ENCODE results near the gene CD79B. TPM values are rescaled to one million over a fixed set of nuclear protein-coding genes. Genes with fewer than 3 reads are reported as not detected.

The CD79B gene
- total RNA-seq, 1 donor from 2014 or later, result not detected

DNA sequence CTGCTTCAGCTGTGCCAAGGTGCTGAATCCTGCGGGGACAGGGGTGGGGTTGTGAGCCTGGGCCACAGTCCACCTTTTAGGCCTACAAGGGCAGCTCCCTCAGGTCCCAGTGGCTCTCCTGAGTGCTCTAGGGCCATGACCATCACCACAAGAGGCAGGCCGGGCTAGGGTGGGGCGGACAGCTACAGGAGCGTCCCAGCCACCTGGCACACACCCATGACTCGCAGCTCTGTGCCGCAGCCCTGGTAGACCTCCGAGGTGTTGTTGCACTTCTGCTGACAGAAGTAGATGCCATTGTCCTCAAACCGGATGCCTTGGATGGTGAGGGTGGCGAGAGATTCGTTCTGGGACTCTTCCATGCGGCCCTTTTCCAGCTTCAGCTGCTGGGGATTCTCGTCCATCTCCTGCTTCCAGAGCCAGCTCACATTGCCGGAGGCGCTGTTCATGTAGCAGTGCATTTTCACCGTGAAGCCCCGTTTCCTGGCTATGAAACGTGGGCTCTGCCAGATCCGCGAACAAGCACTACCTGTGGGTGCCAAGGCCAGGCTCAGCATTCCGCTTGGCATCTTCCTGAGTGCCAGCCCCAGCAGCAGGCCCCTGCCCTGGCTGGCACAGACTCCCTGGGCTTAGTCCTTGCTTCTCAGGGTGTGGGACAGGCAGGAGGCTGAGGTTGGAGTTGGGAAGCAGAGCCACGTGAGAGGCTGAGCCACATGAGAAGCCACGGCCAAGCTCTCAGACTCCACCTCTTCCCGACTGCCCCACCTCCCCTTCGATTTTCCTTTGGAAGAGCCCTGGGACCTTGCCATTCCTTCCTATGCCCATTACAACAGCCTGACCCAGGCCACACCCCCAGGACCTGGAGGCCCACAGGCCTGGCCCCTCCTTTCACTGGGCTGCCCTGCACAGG lies 2.0 kb downstream of the CD79B start:
- H3K27ac ChIP-seq, result no peak overlapping the region
- H3K27me3 Mint-ChIP-seq (ENCODE audit: insufficient read depth, low read depth), result peaks cover 5% of the 10 kb centered on the region
- TF ChIP-seq, protein P1, sequence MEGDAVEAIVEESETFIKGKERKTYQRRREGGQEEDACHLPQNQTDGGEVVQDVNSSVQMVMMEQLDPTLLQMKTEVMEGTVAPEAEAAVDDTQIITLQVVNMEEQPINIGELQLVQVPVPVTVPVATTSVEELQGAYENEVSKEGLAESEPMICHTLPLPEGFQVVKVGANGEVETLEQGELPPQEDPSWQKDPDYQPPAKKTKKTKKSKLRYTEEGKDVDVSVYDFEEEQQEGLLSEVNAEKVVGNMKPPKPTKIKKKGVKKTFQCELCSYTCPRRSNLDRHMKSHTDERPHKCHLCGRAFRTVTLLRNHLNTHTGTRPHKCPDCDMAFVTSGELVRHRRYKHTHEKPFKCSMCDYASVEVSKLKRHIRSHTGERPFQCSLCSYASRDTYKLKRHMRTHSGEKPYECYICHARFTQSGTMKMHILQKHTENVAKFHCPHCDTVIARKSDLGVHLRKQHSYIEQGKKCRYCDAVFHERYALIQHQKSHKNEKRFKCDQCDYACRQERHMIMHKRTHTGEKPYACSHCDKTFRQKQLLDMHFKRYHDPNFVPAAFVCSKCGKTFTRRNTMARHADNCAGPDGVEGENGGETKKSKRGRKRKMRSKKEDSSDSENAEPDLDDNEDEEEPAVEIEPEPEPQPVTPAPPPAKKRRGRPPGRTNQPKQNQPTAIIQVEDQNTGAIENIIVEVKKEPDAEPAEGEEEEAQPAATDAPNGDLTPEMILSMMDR (IDR thresholded peaks at IDR 0.05), result no peak
- TF ChIP-seq EZH2 (IDR thresholded peaks at IDR 0.05) (no peak), EZH2phosphoT487 (IDR thresholded peaks at IDR 0.05) (no peak)
- H3K9me3 Mint-ChIP-seq, result no peaks in the 10 kb centered on the region
- H4K20me1 ChIP-seq (ENCODE audit: low read depth), result no peaks in the 10 kb centered on the region
- no peaks in the 10 kb centered on the region for H3K27me3 ChIP-seq
- no peaks in the 10 kb centered on the region for H3K79me2 ChIP-seq (ENCODE audit: low read depth)
- H3K27ac Mint-ChIP-seq, result no peak overlapping the region
- H3K4me1 ChIP-seq, result no peaks in the 10 kb centered on the region
- peaks cover 6% of the 10 kb centered on the region for H3K4me1 Mint-ChIP-seq
- DNase-seq (ENCODE audit: low spot score), result no peak
- no peak overlapping the region for H3K4me2 ChIP-seq
- H3F3A ChIP-seq (ENCODE audit: low read depth), result peaks cover 5% of the 10 kb centered on the region
- H3K36me3 Mint-ChIP-seq, result no peaks in the 10 kb centered on the region
- no peaks in the 10 kb centered on the region for H3K9me3 ChIP-seq (ENCODE audit: low read depth)
- H2AFZ ChIP-seq (replicated peaks), result peak overlapping the region; percentile 57
- H3K4me3 Mint-ChIP-seq, result no peak overlapping the region
- H3K9ac ChIP-seq, result no peak overlapping the region
- H3K4me3 ChIP-seq, result no peak overlapping the region
- no peaks in the 10 kb centered on the region for H3K36me3 ChIP-seq

DNA sequence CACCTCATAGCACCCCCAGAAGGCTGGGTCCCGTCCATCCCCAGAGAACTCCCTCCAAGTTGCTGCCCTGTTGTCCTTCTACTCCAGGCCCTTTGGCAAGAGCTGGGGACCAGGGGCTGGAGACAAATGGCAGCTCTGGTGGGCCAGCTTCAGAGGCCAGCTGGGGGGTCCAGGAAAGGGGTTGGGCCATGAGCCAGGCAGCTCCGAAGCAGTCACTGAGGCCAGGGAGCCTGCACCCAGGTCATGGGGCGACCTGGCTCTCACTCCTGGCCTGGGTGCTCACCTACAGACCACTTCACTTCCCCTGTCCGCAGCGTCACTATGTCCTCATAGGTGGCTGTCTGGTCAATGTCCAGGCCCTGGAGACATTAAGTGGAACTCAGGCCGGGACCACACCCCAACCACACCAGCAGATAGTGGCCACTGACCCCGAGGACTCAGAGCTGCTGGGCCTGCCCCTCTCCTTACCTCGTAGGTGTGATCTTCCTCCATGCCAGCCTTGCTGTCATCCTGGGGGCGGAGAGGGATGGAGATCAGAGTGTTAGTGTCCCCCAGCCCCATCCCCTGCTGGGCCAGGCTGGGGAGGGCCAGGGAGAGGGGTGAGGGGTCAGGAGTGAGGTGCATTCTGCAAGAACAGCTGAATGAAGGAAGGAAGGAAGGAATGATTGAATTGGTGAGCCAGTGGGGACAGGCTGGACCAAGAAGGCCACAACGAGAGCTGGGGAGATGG lies 3.0 kb downstream of the CD79B start:
- Histone ChIP-seq H3K9ac (no peak overlapping the region), H3K79me2 (ENCODE audit: low read depth) (no peaks in the 10 kb centered on the region), H3K36me3 (no peaks in the 10 kb centered on the region), H3F3A (ENCODE audit: low read depth) (peaks cover 5% of the 10 kb centered on the region), H2AFZ (replicated peaks) (no peak overlapping the region), H3K4me3 (no peak overlapping the region), H4K20me1 (ENCODE audit: low read depth) (no peaks in the 10 kb centered on the region), H3K27me3 (no peaks in the 10 kb centered on the region), H3K27ac (no peak overlapping the region), H3K9me3 (ENCODE audit: low read depth) (no peaks in the 10 kb centered on the region), H3K4me1 (no peaks in the 10 kb centered on the region), H3K4me2 (no peak overlapping the region)
- TF ChIP-seq EZH2phosphoT487 (IDR thresholded peaks at IDR 0.05) (no peak), EZH2 (IDR thresholded peaks at IDR 0.05) (no peak)
- TF ChIP-seq, protein P1 (IDR thresholded peaks at IDR 0.05), result no peak
- H3K36me3 Mint-ChIP-seq, result no peaks in the 10 kb centered on the region
- H3K27me3 Mint-ChIP-seq (ENCODE audit: insufficient read depth, low read depth), result peaks cover 8% of the 10 kb centered on the region
- no peak overlapping the region for H3K4me3 Mint-ChIP-seq
- peaks cover 6% of the 10 kb centered on the region for H3K4me1 Mint-ChIP-seq
- H3K27ac Mint-ChIP-seq, result no peak overlapping the region
- H3K9me3 Mint-ChIP-seq, result no peaks in the 10 kb centered on the region
- no peak for DNase-seq (ENCODE audit: low spot score)

DNA sequence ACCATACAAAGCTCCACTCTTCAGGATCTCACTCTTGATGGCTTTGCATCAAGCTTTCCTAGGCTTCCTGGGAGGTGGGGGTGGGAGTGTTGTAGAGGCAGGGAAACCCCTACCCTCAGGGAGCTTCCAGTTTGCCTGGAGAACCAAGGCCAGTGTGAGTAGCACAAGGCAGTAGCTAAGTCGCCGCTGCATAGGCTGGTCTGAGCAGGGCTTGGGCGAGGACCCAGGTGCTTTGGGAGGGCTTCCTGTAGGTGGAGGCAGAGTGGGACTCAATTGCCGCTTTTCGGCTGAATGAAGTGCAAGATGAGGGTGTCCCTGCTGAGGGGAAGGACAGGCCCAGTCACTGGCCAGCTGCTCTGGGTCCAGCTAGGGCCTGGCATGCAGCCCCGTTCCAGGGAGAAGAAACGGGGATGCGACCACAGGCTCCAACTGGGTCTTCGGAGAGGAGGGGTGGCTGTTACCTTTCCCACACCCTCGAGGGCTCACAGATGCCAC lies 3.9 kb downstream of the CD79B start:
- Mint-ChIP-seq H3K4me1 (peaks cover 6% of the 10 kb centered on the region), H3K27me3 (ENCODE audit: insufficient read depth, low read depth) (peaks cover 3% of the 10 kb centered on the region), H3K27ac (no peak overlapping the region), H3K36me3 (no peaks in the 10 kb centered on the region), H3K4me3 (no peak overlapping the region), H3K9me3 (no peaks in the 10 kb centered on the region)
- no peak for DNase-seq (ENCODE audit: low spot score)
- Histone ChIP-seq H3K79me2 (ENCODE audit: low read depth) (no peaks in the 10 kb centered on the region), H3F3A (ENCODE audit: low read depth) (peaks cover 5% of the 10 kb centered on the region), H3K36me3 (no peaks in the 10 kb centered on the region), H3K27ac (no peak overlapping the region), H3K9me3 (ENCODE audit: low read depth) (no peaks in the 10 kb centered on the region), H3K27me3 (no peaks in the 10 kb centered on the region), H3K9ac (no peak overlapping the region), H4K20me1 (ENCODE audit: low read depth) (no peaks in the 10 kb centered on the region), H3K4me3 (no peak overlapping the region), H2AFZ (replicated peaks) (no peak overlapping the region), H3K4me1 (no peaks in the 10 kb centered on the region), H3K4me2 (no peak overlapping the region)
- TF ChIP-seq EZH2phosphoT487 (IDR thresholded peaks at IDR 0.05), result no peak
- no peak for TF ChIP-seq EZH2 (IDR thresholded peaks at IDR 0.05)
- TF ChIP-seq, protein P1 (IDR thresholded peaks at IDR 0.05), result no peak

Measured in neural progenitor cell (in vitro differentiated cells).